DMS 273 (cell line): ENCODE results near the gene ALPK3.

ENCODE experiments used
- DNase-seq: peaks from one replicate; lab custom pipeline; 2025; ENCODE audit not compliant: unreplicated experiment; lab: John Stamatoyannopoulos, UW

The ALPK3 gene

GRCh38 chr15:84797212-84797611 is 19.9 kb upstream of the ALPK3 start:
- no peak for DNase-seq

GRCh38 chr15:84797801-84798200 is 19.4 kb upstream of the ALPK3 start:
- no peak for DNase-seq

GRCh38 chr15:84798436-84798946 is 18.7 kb upstream of the ALPK3 start:
- DNase-seq = no peak

- no peak for DNase-seq
These were observed 17.5 kb upstream of the ALPK3 start for GRCh38 chr15:84799511-84800187.

- no peak for DNase-seq
These were observed 16.8 kb upstream of the ALPK3 start for GRCh38 chr15:84800365-84800806.

- no peak for DNase-seq
These were observed 12.9 kb upstream of the ALPK3 start for GRCh38 chr15:84804005-84804900.

GRCh38 chr15:84805221-84805620 is 11.9 kb upstream of the ALPK3 start:
- no peak for DNase-seq

GRCh38 chr15:84807228-84807627 is 9.9 kb upstream of the ALPK3 start:
- DNase-seq = no peak

- peak; percentile 7 for DNase-seq
These were observed 6.9 kb upstream of the ALPK3 start for GRCh38 chr15:84810073-84810840.

- DNase-seq = no peak
These were observed 6.0 kb upstream of the ALPK3 start for GRCh38 chr15:84811151-84811550.

- DNase-seq = no peak
These were observed 5.3 kb upstream of the ALPK3 start for GRCh38 chr15:84811828-84812227.

GRCh38 chr15:84812842-84813241 is 4.3 kb upstream of the ALPK3 start:
- DNase-seq = no peak

- DNase-seq = no peak
These were observed 3.7 kb upstream of the ALPK3 start for GRCh38 chr15:84813435-84813834.

GRCh38 chr15:84813931-84814330 is 3.2 kb upstream of the ALPK3 start:
- DNase-seq = no peak

GRCh38 chr15:84814916-84815315 is 2.2 kb upstream of the ALPK3 start:
- DNase-seq = no peak

GRCh38 chr15:84817466-84818081 is 418 bp downstream of the ALPK3 start:
- no peak for DNase-seq

- DNase-seq = peak; percentile 21
These were observed 1.3 kb downstream of the ALPK3 start for GRCh38 chr15:84818261-84819131.

- DNase-seq = peak; percentile 37
These were observed 2.2 kb downstream of the ALPK3 start for GRCh38 chr15:84819291-84819768.

GRCh38 chr15:84819791-84820190 is 2.6 kb downstream of the ALPK3 start:
- no peak for DNase-seq
